Heart left ventricle (tissue), 16 donors: ENCODE results near the gene DOCK2. TPM values are rescaled to one million over a fixed set of nuclear protein-coding genes. Genes with fewer than 3 reads are reported as not detected.

Experiments used
- ATAC-seq, 4 donors: fragments of 200-7000 bp; cut with Tn5 transposase; one replicate each; pipeline ENCODE4 v1.9.1; 2020 to 2022; ENCODE audit warnings: moderate library complexity in 4 of 4, mild to moderate bottlenecking in 3 of 4, moderate number of reproducible peaks in 1 of 4
- DNase-seq, 5 donors: peaks; one replicate each; pipeline ENCODE4 v3.0.0-alpha.2; 2020
- H3K27ac ChIP-seq, 12 donors: fragments of 200-600 bp; sonication (generic) in 4 of 12; one replicate each; pipeline versions ENCODE4 v1.5.0 to v1.8.0; 2016 to 2022; ENCODE audit warnings: mild to moderate bottlenecking in 2 of 12
- H3K27me3 ChIP-seq, 9 donors: fragments of 200-600 bp; sonication (generic) in 2 of 9; one replicate each; pipeline versions ENCODE4 v1.5.1 to v1.8.0; 2016 to 2022; ENCODE audit warnings: mild to moderate bottlenecking in 3 of 9
- H3K36me3 ChIP-seq, 9 donors: fragments of 200-600 bp; sonication (generic) in 2 of 9; one replicate each; pipeline versions ENCODE4 v1.5.0 to v1.8.0; 2018 to 2022; ENCODE audit warnings: mild to moderate bottlenecking in 2 of 9
- H3K4me1 ChIP-seq, 12 donors: fragments of 200-600 bp; sonication (generic) in 4 of 12; one replicate each; pipeline versions ENCODE4 v1.5.0 to v1.8.0; 2016 to 2022; ENCODE audit warnings: mild to moderate bottlenecking in 3 of 12
- H3K4me3 ChIP-seq, 12 donors: fragments of 200-600 bp; sonication (generic) in 4 of 12; one replicate each; pipeline versions ENCODE4 v1.5.0 to v1.8.0; 2017 to 2022; ENCODE audit warnings: mild to moderate bottlenecking in 9 of 12, moderate library complexity in 4 of 12
- H3K9me3 ChIP-seq, 12 donors: fragments of 200-600 bp; sonication (generic) in 4 of 12; one replicate each; pipeline versions ENCODE4 v1.5.0 to v1.8.0; 2016 to 2022; ENCODE audit warnings: mild to moderate bottlenecking in 1 of 12
- POLR2A ChIP-seq, 2 donors: fragments of 450-650 bp; IDR thresholded peaks; one replicate each; pipeline ENCODE4 v1.6.1; 2017; ENCODE audit warnings: antibody characterized with exemption in 2 of 2, mild to moderate bottlenecking in 2 of 2, moderate library complexity in 2 of 2
- WGBS, 4 donors: extraction: QIAGEN DNeasy Blood & Tissue Kit in 2 of 4; methylation state at CpG; one replicate each; pipeline versions ENCODE4 v1.1.5 to v1.1.7; 2013 to 2018; 5-methylcytosine and 5-hydroxymethylcytosine counted together
- intact Hi-C, 10 donors: fragments of 100-400 bp; cut with DNase I; formaldehyde crosslinking; loops; one replicate each; pipeline versions ENCODE4 v1.11.1 to v1.14.2; 2022
- microRNA counts, 2 donors: library from miRNA; unstranded; fragments of <30 nt; microRNA quantifications; one replicate each; lab custom pipeline; 2016
- microRNA-seq, 4 donors: library from miRNA; unstranded; fragments of <30 nt; microRNA quantifications; one replicate each; pipeline versions ENCODE4 to v1.2.0, GENCODE V29; 2017 to 2020
- polyA plus RNA-seq, 2 donors: library from polyadenylated mRNA; stranded (reverse); fragments of 200-250 nt; gene quantifications; one replicate each; pipeline ENCODE4 v1.2.3, GENCODE V29; 2013
- total RNA-seq, 9 donors: library from RNA; depleted of rRNA in 2 of 9; stranded (reverse); fragments of >200 nt in 2 of 9; fragmentation: NEBNext Ultra II Directional in 3 of 9; extraction: Animal tissue kit (Norgen Biotek cat#: 25700) in 3 of 9; gene quantifications; one replicate each; pipeline versions ENCODE4 v1.1.0 to v1.2.4, GENCODE V29; 2016 to 2023
- TF ChIP-seq, protein P1 (sequence below), 12 donors: fragments of 200-600 bp; sonication (generic) in 4 of 12; IDR thresholded peaks; one replicate each; pipeline versions ENCODE4 v1.5.0 to v1.8.0; 2018 to 2022; ENCODE audit warnings: antibody characterized with exemption in 12 of 12, mild to moderate bottlenecking in 5 of 12
- donor health status: ischemic (EF 13 %, LVEDD 7.1; RV severe dilation, severe dysfunction).
- donor health status: healthy with polysubstance abuse.
- donor health status: DM: no; HTN: yes; CAD: no.
- donor health status: DM: no; HTN: no; CAD: no.
- donor health status: ischemic (EF 25% LVEDD 6.9; RV normal size, moderate dysfunction).
- donor health status: ischemic (EF 25% LVEDD 5.7; RV mildly dilated, moderate dysfunction).
- donor health status: healthy.
- donor health status: DM: yes; HTN: yes; CAD: no.
- donor health status: ischemic (EF 35%, LVEDD 5.7; RV mildly dilated, moderate dysfunction).
- donor health status: nonischemic (EF 11% LVEDD 7.7; RV severe dilation, severe dysfunction).
- donor health status: DM: yes; HTN: yes; CAD: no.
- donor health status: PGD.
- donor health status: ischemic (EF 29% LVEDD 5.4; RV normal size, mild dysfunction).
- donor health status: nonischemic (EF 23%, LVEDD 6.1; RV moderate dilation, normal function).

The DOCK2 gene
- total and polyA plus RNA-seq, 11 donors: 0.80 to 59.5 (median 4.6) TPM

DNA sequence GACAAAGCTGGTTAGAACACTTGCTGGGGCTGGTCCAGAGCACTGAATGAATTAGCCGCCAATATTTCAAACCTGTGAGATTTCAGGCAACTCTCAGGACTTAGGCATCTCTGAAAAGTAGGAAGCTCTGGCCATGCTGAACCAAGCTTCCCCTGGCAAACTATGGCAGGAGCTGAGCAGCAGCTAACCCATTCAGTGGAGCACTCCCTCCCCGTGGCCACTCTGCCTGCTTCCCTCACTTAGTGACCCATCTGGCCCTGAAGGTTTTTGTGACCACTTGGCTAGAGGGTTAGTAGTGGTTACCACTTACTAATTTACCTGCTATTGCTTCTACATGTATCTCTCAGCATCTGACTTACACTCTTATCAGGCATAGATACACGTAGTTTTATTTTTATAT is 494.2 kb downstream of the DOCK2 start:
- intact Hi-C loops: no loop called here
- WGBS, 4 donors: 83 to 88% (median 84%) methylated on average over 3 of the region's 3 CpGs

DNA sequence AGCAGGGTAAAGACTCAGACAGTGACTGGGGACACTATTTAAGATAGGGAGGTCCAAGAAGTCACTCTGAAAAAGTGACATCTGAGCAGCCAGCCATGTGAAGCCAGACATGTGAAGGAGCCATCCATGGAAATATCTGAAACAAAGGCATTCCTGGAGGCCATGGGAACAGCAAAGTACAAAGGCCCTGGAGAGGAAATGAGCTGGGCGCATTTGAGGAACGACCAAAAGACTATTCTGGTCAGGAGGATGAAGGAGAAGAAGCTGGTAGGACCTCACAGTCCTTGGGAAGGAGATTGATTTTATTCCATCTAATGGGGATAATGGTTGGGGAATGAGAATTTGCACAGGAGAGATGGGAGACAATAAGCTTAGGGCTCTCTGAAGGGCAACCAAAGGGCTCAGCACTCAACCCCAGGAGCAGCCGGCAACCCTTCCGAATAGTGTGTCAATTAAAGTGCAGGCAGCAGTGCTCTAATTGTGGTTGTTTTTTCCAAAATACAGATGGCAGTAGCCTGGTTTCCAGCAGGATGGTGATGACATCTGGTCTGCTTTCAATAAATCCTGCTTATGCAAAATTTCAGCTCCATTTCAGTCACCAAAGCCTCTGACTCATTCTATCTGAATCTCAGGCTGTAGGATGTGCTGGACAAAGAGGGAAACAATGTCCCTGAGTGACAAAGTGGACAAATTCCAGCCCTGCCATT is 495.3 kb downstream of the DOCK2 start:
- Histone ChIP-seq H3K27ac (no peak overlapping the region), H3K36me3 (no peaks in the 10 kb centered on the region), H3K27me3 (no peaks in the 10 kb centered on the region), H3K4me1 (peaks cover 0 to 3% (median 0%) of the 10 kb centered on the region in 12 donors), H3K9me3 (peaks cover 0 to 8% (median 0%) of the 10 kb centered on the region in 12 donors), H3K4me3 (no peak overlapping the region)
- WGBS, 4 donors: 60 to 71% (median 66%) methylated on average over 4 of the region's 4 CpGs
- DNase-seq (no peak), ATAC-seq (no peak)
- intact Hi-C loops: no loop called here
- TF ChIP-seq POLR2A (IDR thresholded peaks at IDR 0.05): no peak
- TF ChIP-seq, protein P1, sequence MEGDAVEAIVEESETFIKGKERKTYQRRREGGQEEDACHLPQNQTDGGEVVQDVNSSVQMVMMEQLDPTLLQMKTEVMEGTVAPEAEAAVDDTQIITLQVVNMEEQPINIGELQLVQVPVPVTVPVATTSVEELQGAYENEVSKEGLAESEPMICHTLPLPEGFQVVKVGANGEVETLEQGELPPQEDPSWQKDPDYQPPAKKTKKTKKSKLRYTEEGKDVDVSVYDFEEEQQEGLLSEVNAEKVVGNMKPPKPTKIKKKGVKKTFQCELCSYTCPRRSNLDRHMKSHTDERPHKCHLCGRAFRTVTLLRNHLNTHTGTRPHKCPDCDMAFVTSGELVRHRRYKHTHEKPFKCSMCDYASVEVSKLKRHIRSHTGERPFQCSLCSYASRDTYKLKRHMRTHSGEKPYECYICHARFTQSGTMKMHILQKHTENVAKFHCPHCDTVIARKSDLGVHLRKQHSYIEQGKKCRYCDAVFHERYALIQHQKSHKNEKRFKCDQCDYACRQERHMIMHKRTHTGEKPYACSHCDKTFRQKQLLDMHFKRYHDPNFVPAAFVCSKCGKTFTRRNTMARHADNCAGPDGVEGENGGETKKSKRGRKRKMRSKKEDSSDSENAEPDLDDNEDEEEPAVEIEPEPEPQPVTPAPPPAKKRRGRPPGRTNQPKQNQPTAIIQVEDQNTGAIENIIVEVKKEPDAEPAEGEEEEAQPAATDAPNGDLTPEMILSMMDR (IDR thresholded peaks at IDR 0.05): no peak

More for the DNA sequence above, 494.2 kb downstream of the DOCK2 start:
- ATAC-seq (no peak), DNase-seq (no peak)
- TF ChIP-seq POLR2A (IDR thresholded peaks at IDR 0.05): no peak
- TF ChIP-seq, protein P1 (IDR thresholded peaks at IDR 0.05): no peak
- Histone ChIP-seq H3K4me1 (peaks cover 0 to 2% (median 0%) of the 10 kb centered on the region in 12 donors), H3K27me3 (peaks cover 0 to 3% (median 0%) of the 10 kb centered on the region in 9 donors), H3K36me3 (no peaks in the 10 kb centered on the region), H3K27ac (no peak overlapping the region), H3K4me3 (no peak overlapping the region), H3K9me3 (peaks cover 0 to 20% (median 8%) of the 10 kb centered on the region in 12 donors)

MicroRNAs encoded within 50 kb of the gene (microRNA counts, 767-probe panel; counts per million panel counts)
- microRNA hsa-miR-378e (lab: Ali Mortazavi, UCI): 2,795 to 3,114 counts per million in 2 donors

Small RNAs within 50 kb of the gene (microRNA-seq; reads per million reads assigned to microRNA genes)
- 0 to 0.13 (median 0) reads per million in 4 donors for gene MIR378E

Other genes starting within 250 kb of the DOCK2 start
- 1 to 10 TPM; 3.3 to 7.0 (median 5.0) TPM for gene SPDL1, start 53.5 kb upstream of the DOCK2 start, total RNA-seq
- 1 to 10 TPM; 2.2 to 6.7 TPM for gene SPDL1, start 53.5 kb upstream of the DOCK2 start, polyA plus RNA-seq